Uterus (tissue), 4 donors: ENCODE measurements around the gene CAMK2G. TPM values are rescaled to one million over a fixed set of nuclear protein-coding genes. Genes with fewer than 3 reads are reported as not detected.
"Not testable (repeated sequence)": the region's sequence is repeated elsewhere in the genome, so short reads cannot be mapped to it uniquely, and the experiment has no call there.

ENCODE experiments used
- DNase-seq, 2 donors: peaks; one replicate each; pipeline ENCODE4 v3.0.0-alpha.2; 2019 to 2020
- H3K27ac ChIP-seq, 2 donors: fragments of 200-600 bp; sonication (generic); 1 replicate in 1 of 2; 2 replicates in 1 of 2; pipeline ENCODE4 v1.5.1; 2016 to 2018
- H3K27me3 ChIP-seq, 2 donors: fragments of 200-600 bp; sonication (generic); one replicate each; pipeline ENCODE4 v1.5.1; 2018 to 2019; ENCODE audit warnings: control low read depth in 1 of 2
- H3K36me3 ChIP-seq, 2 donors: fragments of 200-600 bp; sonication (generic); one replicate each; pipeline ENCODE4 v1.5.1; 2019; ENCODE audit warnings: control low read depth in 1 of 2
- H3K4me1 ChIP-seq, 2 donors: fragments of 200-600 bp; sonication (generic); one replicate each; pipeline ENCODE4 v1.5.1; 2018 to 2019; ENCODE audit warnings: control low read depth in 1 of 2
- H3K4me3 ChIP-seq, 2 donors: fragments of 200-600 bp; sonication (generic); 1 replicate in 1 of 2; 2 replicates in 1 of 2; pipeline ENCODE4 v1.5.1; 2018 to 2019; ENCODE audit warnings: mild to moderate bottlenecking in 1 of 2
- H3K9me3 ChIP-seq, 2 donors: fragments of 200-600 bp; sonication (generic); one replicate each; pipeline ENCODE4 v1.5.1; 2019; ENCODE audit warnings: control low read depth in 1 of 2
- CTCF ChIP-seq, 4 experiments: fragments of 200-600 bp in 2 of 4; fragments of 450-650 bp in 2 of 4; sonication (generic) in 2 of 4; IDR thresholded peaks; one replicate each; pipeline ENCODE4 v1.5.1; 2016 to 2019; ENCODE audit warnings: antibody characterized with exemption in 4 of 4, mild to moderate bottlenecking in 2 of 4, moderate library complexity in 1 of 4
- POLR2A ChIP-seq, 2 donors: fragments of 450-650 bp; IDR thresholded peaks; one replicate each; pipeline ENCODE4 v1.6.1; 2016; ENCODE audit warnings: antibody characterized with exemption in 2 of 2, mild to moderate bottlenecking in 1 of 2, moderate library complexity in 1 of 2
- intact Hi-C: fragments of 100-400 bp; cut with DNase I; formaldehyde crosslinking; loops from one replicate; pipeline ENCODE4 v1.15.1; 2023; ENCODE audit warnings: low total_unique reads
- total RNA-seq, 4 donors: library from RNA; depleted of rRNA in 3 of 4; stranded (reverse); fragments of >200 nt in 3 of 4; gene quantifications; one replicate each; pipeline versions ENCODE4 v1.1.0 to v1.2.4, GENCODE V29; 2014 to 2023
- donor health status: DM: yes; HTN: yes; CAD: no.

The CAMK2G gene
- total RNA-seq, 4 donors from 2014 or later = 17.9 to 79.9 (median 40.0) TPM

- Histone ChIP-seq H3K9me3 (no peaks in the 10 kb centered on the region), H3K4me1 (no peaks in the 10 kb centered on the region), H3K27me3 (no peaks in the 10 kb centered on the region), H3K27ac (no peak overlapping the region), H3K4me3 (no peak overlapping the region), H3K36me3 (no peaks in the 10 kb centered on the region)
- TF ChIP-seq POLR2A (IDR thresholded peaks at IDR 0.05) = no peak
- no peak for TF ChIP-seq CTCF (IDR thresholded peaks at IDR 0.05)
- no peak for DNase-seq
- intact Hi-C loops = no loop called here
Measured at GRCh38 chr10:73797324-73798025, 76.9 kb downstream of the CAMK2G start.

DNA sequence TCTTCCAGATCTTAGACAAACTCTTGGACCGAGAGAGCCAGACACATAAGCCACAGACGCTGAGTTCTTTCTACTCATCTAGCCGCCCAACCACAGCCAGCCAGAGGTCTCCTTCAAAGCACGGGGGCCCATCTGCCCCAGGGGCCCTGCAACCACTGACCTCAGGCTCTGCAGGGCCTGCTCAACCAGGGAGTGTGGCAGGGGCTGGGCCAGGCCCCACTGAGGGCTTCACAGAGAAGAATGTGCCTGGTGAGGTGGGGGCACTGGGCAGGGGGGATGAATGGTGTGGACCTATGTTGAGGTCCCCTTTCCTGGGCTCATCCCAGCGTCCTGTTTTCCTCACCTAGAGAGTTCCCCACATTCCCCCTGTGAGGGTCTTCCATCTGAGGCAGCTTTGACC, 77.6 kb downstream of the CAMK2G start:
- DNase-seq = no peak
- TF ChIP-seq CTCF (IDR thresholded peaks at IDR 0.05) = no peak
- TF ChIP-seq POLR2A (IDR thresholded peaks at IDR 0.05) = no peak
- H3K4me1 ChIP-seq = no peaks in the 10 kb centered on the region
- intact Hi-C loops = no loop called here
- no peaks in the 10 kb centered on the region for H3K27me3 ChIP-seq
- H3K27ac ChIP-seq = no peak overlapping the region
- H3K4me3 ChIP-seq = no peak overlapping the region
- no peaks in the 10 kb centered on the region for H3K36me3 ChIP-seq
- no peaks in the 10 kb centered on the region for H3K9me3 ChIP-seq

GRCh38 chr10:73796035-73796434, 78.3 kb downstream of the CAMK2G start:
- H3K36me3 ChIP-seq, H3K27ac ChIP-seq, DNase-seq, H3K9me3 ChIP-seq, H3K4me1 ChIP-seq, intact Hi-C loops, H3K4me3 ChIP-seq, H3K27me3 ChIP-seq: not testable (repeated sequence)

GRCh38 chr10:73795491-73795890, 78.9 kb downstream of the CAMK2G start:
- H3K36me3 ChIP-seq, H3K9me3 ChIP-seq, H3K4me3 ChIP-seq, H3K4me1 ChIP-seq, H3K27me3 ChIP-seq, H3K27ac ChIP-seq, DNase-seq, intact Hi-C loops: not testable (repeated sequence)

- no peaks in the 10 kb centered on the region for H3K4me1 ChIP-seq
- no peaks in the 10 kb centered on the region for H3K9me3 ChIP-seq
- no peak overlapping the region for H3K4me3 ChIP-seq
- H3K36me3 ChIP-seq = no peaks in the 10 kb centered on the region
- H3K27me3 ChIP-seq = no peaks in the 10 kb centered on the region
- intact Hi-C loops = no loop called here
- DNase-seq = no peak
- TF ChIP-seq CTCF (IDR thresholded peaks at IDR 0.05) (no peak), POLR2A (IDR thresholded peaks at IDR 0.05) (no peak)
- H3K27ac ChIP-seq = no peak overlapping the region
Measured at GRCh38 chr10:73793456-73793855, 80.9 kb downstream of the CAMK2G start.

DNA sequence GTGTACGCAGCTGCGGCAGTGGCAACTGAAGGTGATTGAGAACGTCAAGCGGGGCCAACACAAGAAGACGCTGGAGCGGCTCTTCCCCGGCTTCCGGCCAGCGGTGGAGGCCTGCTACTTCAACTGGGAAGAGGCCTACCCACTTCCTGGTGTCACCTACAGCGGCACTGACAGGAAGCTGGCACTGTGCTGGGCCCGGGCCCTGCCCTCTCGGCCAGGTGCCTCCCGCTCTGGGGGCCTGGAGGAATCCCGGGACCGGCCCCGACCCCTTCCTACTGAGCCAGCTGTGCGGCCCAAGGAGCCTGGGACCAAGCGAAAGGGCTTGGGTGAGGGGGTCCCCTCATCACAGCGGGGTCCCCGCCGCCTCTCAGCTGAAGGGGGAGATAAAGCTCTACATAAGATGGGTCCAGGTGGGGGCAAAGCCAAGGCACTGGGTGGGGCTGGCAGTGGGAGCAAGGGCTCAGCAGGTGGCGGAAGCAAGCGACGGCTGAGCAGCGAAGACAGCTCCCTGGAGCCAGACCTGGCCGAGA, 82.4 kb downstream of the CAMK2G start:
- intact Hi-C loops = no loop called here
- H3K27me3 ChIP-seq = no peaks in the 10 kb centered on the region
- no peak overlapping the region for H3K27ac ChIP-seq
- no peak overlapping the region for H3K4me3 ChIP-seq
- no peak for DNase-seq
- no peaks in the 10 kb centered on the region for H3K4me1 ChIP-seq
- no peaks in the 10 kb centered on the region for H3K36me3 ChIP-seq
- TF ChIP-seq CTCF (IDR thresholded peaks at IDR 0.05) = no peak
- no peak for TF ChIP-seq POLR2A (IDR thresholded peaks at IDR 0.05)
- no peaks in the 10 kb centered on the region for H3K9me3 ChIP-seq
